Smooth muscle cell (in vitro differentiated cells): ENCODE results near the gene LRR1. TPM values are rescaled to one million over a fixed set of nuclear protein-coding genes. Genes with fewer than 3 reads are reported as not detected.

Source experiments
- DNase-seq: peaks from one replicate; lab custom pipeline; 2025; ENCODE audit not compliant: unreplicated experiment; lab: John Stamatoyannopoulos, UW
- H2AFZ ChIP-seq: fragments of 200-600 bp; sonication (generic); 2 replicates; pipeline ENCODE4 v1.6.0; 2016; ENCODE audit warnings: antibody characterized with exemption, low read depth, mild to moderate bottlenecking
- H3F3A ChIP-seq: fragments of 200-600 bp; sonication (generic); 2 replicates; pipeline ENCODE4 v1.6.0; 2017; ENCODE audit warnings: antibody characterized with exemption, low read depth
- H3K27ac ChIP-seq: fragments of 200-600 bp; sonication (generic); 2 replicates; pipeline ENCODE4 v1.5.1; 2016; ENCODE audit warnings: low read depth, mild to moderate bottlenecking
- H3K27me3 ChIP-seq: fragments of 200-600 bp; sonication (generic); 2 replicates; pipeline ENCODE4 v1.6.1; 2016; ENCODE audit warnings: low read depth, mild to moderate bottlenecking
- H3K36me3 ChIP-seq: fragments of 200-600 bp; sonication (generic); 2 replicates; pipeline ENCODE4 v1.5.1; 2016; ENCODE audit warnings: low read depth
- H3K4me1 ChIP-seq: fragments of 200-600 bp; sonication (generic); 2 replicates; pipeline ENCODE4 v1.5.1; 2016; ENCODE audit warnings: low read depth
- H3K4me2 ChIP-seq: fragments of 200-600 bp; sonication (generic); 2 replicates; pipeline ENCODE4 v1.6.0; 2016; ENCODE audit warnings: mild to moderate bottlenecking
- H3K4me3 ChIP-seq: fragments of 200-600 bp; sonication (generic); 2 replicates; pipeline ENCODE4 v1.5.1; 2016; ENCODE audit warnings: mild to moderate bottlenecking
- H3K79me2 ChIP-seq: fragments of 200-600 bp; sonication (generic); 2 replicates; pipeline ENCODE4 v1.6.0; 2016; ENCODE audit warnings: low read depth, mild to moderate bottlenecking
- H3K9ac ChIP-seq: fragments of 200-600 bp; sonication (generic); 2 replicates; pipeline ENCODE4 v1.6.0; 2016; ENCODE audit warnings: low read depth
- H3K9me3 ChIP-seq: fragments of 200-600 bp; sonication (generic); replicated peaks from 2 replicates; pipeline ENCODE4 v1.5.1; 2016; ENCODE audit warnings: low read depth
- H4K20me1 ChIP-seq: fragments of 200-600 bp; sonication (generic); 2 replicates; pipeline ENCODE4 v1.6.0; 2016; ENCODE audit warnings: low read depth
- WGBS: methylation state at CpG from one replicate; pipeline ENCODE4 v1.1.7; 2016; ENCODE audit warnings: low lambda C conversion rate; 5-methylcytosine and 5-hydroxymethylcytosine counted together
- polyA plus RNA-seq: library from polyadenylated mRNA; unstranded; fragments of >200 nt; fragmentation: Nextera tagmentation; extraction: Ambion mirVana; gene quantifications from 2 replicates; pipeline ENCODE4 v1.2.1, GENCODE V29; 2016
- total RNA-seq: library from RNA; depleted of rRNA; stranded (reverse); fragments of >200 nt; gene quantifications from 2 replicates; pipeline ENCODE4 v1.2.3, GENCODE V29; 2014
- TF ChIP-seq, protein P1 (sequence below): fragments of 200-600 bp; sonication (generic); IDR thresholded peaks from 2 replicates; pipeline ENCODE4 v1.5.1; 2017; ENCODE audit warnings: borderline replicate concordance, mild to moderate bottlenecking, antibody characterized with exemption; ENCODE audit not compliant: insufficient read depth, poor library complexity, severe bottlenecking

LRR1 gene
- total and polyA plus RNA-seq, 2 experiments from 2014 or later: 14.7 to 18.7 TPM

DNA sequence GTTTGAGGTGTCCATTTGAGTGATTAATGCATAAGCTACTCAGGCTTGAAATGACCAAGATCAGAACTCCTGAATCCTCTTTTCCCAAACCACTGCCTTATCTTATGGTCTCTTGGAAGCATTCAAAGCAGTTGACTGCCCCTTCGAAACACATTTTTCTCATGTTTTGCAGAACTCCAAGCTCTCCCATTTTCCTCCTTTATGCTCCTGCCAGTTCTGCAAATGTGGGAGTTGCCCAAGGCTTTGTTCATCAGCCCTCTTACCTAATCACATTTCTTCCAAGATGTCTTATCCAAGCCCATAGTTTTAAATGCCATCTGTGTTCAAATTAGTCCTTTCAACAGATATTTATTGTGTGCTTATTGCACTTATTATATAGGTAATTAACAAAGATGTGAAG is 38.1 kb downstream of the LRR1 start:
- no peaks in the 10 kb centered on the region for H3K27me3 ChIP-seq
- H3F3A ChIP-seq: peaks cover 12% of the 10 kb centered on the region
- peaks cover 57% of the 10 kb centered on the region for H3K79me2 ChIP-seq
- H3K4me2 ChIP-seq: no peak overlapping the region
- H3K36me3 ChIP-seq: no peaks in the 10 kb centered on the region
- no peak overlapping the region for H3K4me3 ChIP-seq
- H2AFZ ChIP-seq: no peak overlapping the region
- H3K4me1 ChIP-seq: peaks cover 3% of the 10 kb centered on the region
- no peak for DNase-seq
- WGBS: 96% methylated on average over 1 of the region's 1 CpG
- no peaks in the 10 kb centered on the region for H3K9me3 ChIP-seq
- no peak overlapping the region for H3K9ac ChIP-seq
- TF ChIP-seq, protein P1, sequence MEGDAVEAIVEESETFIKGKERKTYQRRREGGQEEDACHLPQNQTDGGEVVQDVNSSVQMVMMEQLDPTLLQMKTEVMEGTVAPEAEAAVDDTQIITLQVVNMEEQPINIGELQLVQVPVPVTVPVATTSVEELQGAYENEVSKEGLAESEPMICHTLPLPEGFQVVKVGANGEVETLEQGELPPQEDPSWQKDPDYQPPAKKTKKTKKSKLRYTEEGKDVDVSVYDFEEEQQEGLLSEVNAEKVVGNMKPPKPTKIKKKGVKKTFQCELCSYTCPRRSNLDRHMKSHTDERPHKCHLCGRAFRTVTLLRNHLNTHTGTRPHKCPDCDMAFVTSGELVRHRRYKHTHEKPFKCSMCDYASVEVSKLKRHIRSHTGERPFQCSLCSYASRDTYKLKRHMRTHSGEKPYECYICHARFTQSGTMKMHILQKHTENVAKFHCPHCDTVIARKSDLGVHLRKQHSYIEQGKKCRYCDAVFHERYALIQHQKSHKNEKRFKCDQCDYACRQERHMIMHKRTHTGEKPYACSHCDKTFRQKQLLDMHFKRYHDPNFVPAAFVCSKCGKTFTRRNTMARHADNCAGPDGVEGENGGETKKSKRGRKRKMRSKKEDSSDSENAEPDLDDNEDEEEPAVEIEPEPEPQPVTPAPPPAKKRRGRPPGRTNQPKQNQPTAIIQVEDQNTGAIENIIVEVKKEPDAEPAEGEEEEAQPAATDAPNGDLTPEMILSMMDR: no peak
- H3K27ac ChIP-seq: no peak overlapping the region
- peaks cover 6% of the 10 kb centered on the region for H4K20me1 ChIP-seq

DNA sequence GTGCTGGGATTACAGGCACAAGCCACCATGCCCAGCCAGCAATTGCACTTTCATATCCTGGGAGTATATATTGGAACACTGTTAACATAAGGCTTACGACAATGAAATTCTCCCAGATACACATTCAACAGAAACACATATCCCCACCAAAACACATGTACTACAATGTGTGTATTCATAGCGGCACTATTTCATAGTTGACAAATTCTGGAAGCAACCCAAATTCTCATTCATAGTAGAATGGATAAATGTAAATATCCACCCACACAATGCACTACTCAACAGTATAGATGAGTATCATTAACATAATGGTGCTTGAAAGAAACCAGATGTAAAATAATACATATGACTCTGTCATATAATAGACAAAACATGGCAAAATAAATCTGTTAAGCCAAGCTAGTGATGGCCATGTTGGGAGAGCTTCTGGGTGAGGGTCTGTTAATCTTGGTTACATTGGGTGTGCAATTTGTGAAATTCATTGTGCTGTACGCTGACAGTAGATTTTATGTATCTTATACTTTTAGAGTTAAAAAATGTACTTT is 38.9 kb downstream of the LRR1 start:
- WGBS: 97% methylated on average over 3 of the region's 3 CpGs
- H3K9me3 ChIP-seq: no peaks in the 10 kb centered on the region
- H3K9ac ChIP-seq: no peak overlapping the region
- TF ChIP-seq, protein P1: no peak
- H3K4me2 ChIP-seq: no peak overlapping the region
- H2AFZ ChIP-seq: no peak overlapping the region
- H3K79me2 ChIP-seq: peaks cover 50% of the 10 kb centered on the region
- no peaks in the 10 kb centered on the region for H3K36me3 ChIP-seq
- H4K20me1 ChIP-seq: peaks cover 3% of the 10 kb centered on the region
- H3K4me3 ChIP-seq: no peak overlapping the region
- peaks cover 12% of the 10 kb centered on the region for H3F3A ChIP-seq
- no peak for DNase-seq
- no peak overlapping the region for H3K27ac ChIP-seq
- no peaks in the 10 kb centered on the region for H3K4me1 ChIP-seq
- H3K27me3 ChIP-seq: no peaks in the 10 kb centered on the region

DNA sequence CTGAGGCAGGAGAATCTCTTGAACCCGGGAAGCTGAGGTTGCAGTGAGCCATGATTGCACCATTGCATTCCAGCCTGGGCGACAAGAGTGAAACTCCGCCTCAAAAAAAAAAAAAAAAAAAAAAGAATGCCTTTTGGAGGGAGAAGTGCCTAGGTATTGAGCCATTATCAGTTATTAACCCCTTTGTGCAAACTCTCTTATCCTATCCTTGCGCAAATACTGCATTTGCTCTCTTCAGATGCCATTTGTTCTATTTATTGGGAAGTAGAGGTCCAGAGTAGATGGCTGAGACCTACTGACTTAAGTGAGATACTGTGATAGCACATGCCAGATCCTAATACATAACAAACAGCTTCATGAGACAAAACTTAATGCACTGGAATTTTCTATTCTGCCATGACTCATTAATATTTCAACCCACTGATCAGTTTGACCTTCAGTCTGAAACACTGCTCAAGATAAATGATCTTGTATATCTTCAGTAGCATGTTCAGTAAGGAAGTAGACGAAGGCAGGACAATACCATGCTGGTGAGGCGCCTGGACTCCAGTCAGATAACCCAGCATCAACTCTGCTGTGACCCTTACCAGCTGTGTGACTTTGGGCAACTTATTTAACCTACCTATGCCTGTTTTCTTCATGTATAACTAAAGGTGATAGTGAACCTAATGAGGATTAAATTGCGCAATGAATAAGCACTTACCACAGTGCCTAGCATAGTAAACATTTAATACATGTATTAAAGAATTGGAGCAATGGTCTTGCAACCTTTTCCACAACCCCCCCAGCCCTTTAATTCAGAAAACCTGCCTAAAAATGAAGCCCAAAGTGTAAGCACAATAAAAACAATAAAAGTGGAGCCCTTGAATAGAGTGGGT is 42.0 kb downstream of the LRR1 start:
- Histone ChIP-seq H3K79me2 (peaks cover 55% of the 10 kb centered on the region), H3K27ac (no peak overlapping the region)

More for the DNA sequence above, 42.0 kb downstream of the LRR1 start:
- no peaks in the 10 kb centered on the region for H3K36me3 ChIP-seq
- no peaks in the 10 kb centered on the region for H3K4me1 ChIP-seq
- no peak overlapping the region for H3K4me3 ChIP-seq
- H3K4me2 ChIP-seq: no peak overlapping the region
- H3K27me3 ChIP-seq: no peaks in the 10 kb centered on the region
- 96% methylated on average over 7 of the region's 7 CpGs for WGBS
- H3K9me3 ChIP-seq: no peaks in the 10 kb centered on the region
- H3K9ac ChIP-seq: no peak overlapping the region
- TF ChIP-seq, protein P1: no peak
- no peak overlapping the region for H2AFZ ChIP-seq
- H4K20me1 ChIP-seq: peaks cover 3% of the 10 kb centered on the region
- H3F3A ChIP-seq: no peaks in the 10 kb centered on the region
- no peak for DNase-seq
